H1 (cell line): ENCODE data around the gene GJB3. TPM values are rescaled to one million over a fixed set of nuclear protein-coding genes. Genes with fewer than 3 reads are reported as not detected.

Source experiments
- CTCF ChIA-PET: fragments of 300-600 bp; sonication (Branson Sonifier 250); formaldehyde crosslinking; loops from one replicate; lab custom pipeline; 2021; ENCODE audit not compliant: partially characterized antibody; lab: Charles Lee
- POLR2A ChIA-PET: fragments of 300-600 bp; sonication (Branson Sonifier 250); formaldehyde crosslinking; loops from one replicate; lab custom pipeline; 2021; ENCODE audit warnings: inconsistent platforms; ENCODE audit not compliant: partially characterized antibody; lab: Charles Lee
- DNase-seq, 2 experiments: peaks; one replicate each; pipeline versions ENCODE4 v3.0.0 to v3.0.0-alpha.2; 2010 to 2022; ENCODE audit warnings: low spot score in 2 of 2, low read depth in 1 of 2, mixed read lengths in 1 of 2
- FAIRE-seq: peaks from 2 replicates; lab custom pipeline; 2011; peaks lifted over from hg19 to GRCh38; lab: Jason Lieb, UNC
- H2AFZ ChIP-seq: 2 replicates; pipeline ENCODE4 v1.8.1; 2012; ENCODE audit warnings: low read length, inconsistent platforms
- H2AK5ac ChIP-seq: 2 replicates; pipeline ENCODE4 v1.6.1; 2013; ENCODE audit warnings: low read depth, low read length
- H2BK120ac ChIP-seq: replicated peaks from 2 replicates; pipeline ENCODE3; 2013; ENCODE audit warnings: low read depth, low read length, inconsistent platforms
- H2BK12ac ChIP-seq: 2 replicates; pipeline ENCODE4 v1.6.1; 2013; ENCODE audit warnings: low read depth, low read length
- H2BK15ac ChIP-seq: 2 replicates; pipeline ENCODE4 v1.6.1; 2013; ENCODE audit warnings: low read length
- H2BK20ac ChIP-seq: 2 replicates; pipeline ENCODE4 v1.6.1; 2013; ENCODE audit warnings: low read length
- H2BK5ac ChIP-seq: 2 replicates; pipeline ENCODE4 v1.6.1; 2013; ENCODE audit warnings: low read depth, low read length
- H3K14ac ChIP-seq: 2 replicates; pipeline ENCODE4 v1.6.1; 2013; ENCODE audit warnings: inconsistent platforms; ENCODE audit not compliant: insufficient read length
- H3K18ac ChIP-seq: 2 replicates; pipeline ENCODE4 v1.6.1; 2013; ENCODE audit warnings: low read length; ENCODE audit errors: extremely low read depth
- H3K23ac ChIP-seq: 2 replicates; pipeline ENCODE4 v1.6.1; 2013; ENCODE audit warnings: inconsistent platforms; ENCODE audit not compliant: insufficient read length
- H3K23me2 ChIP-seq: 2 replicates; pipeline ENCODE4 v1.6.1; 2013; ENCODE audit warnings: low read depth, low read length
- H3K27ac ChIP-seq: 2 replicates; pipeline ENCODE4 v1.6.1; 2011; ENCODE audit warnings: low read depth, low read length, inconsistent platforms
- H3K27me3 ChIP-seq, 4 experiments: replicated peaks in 1 of 4; 1 replicate in 1 of 4; 2 replicates in 3 of 4; pipeline versions ENCODE4 v1.6.1 to v1.8.1; 2011 to 2013; ENCODE audit warnings: low read length in 3 of 4, mild to moderate bottlenecking in 3 of 4, inconsistent platforms in 2 of 4, mixed read lengths in 2 of 4, moderate library complexity in 1 of 4; ENCODE audit not compliant: control insufficient read depth in 3 of 4, insufficient read depth in 3 of 4; ENCODE audit errors: extremely low read depth in 1 of 4
- H3K36me3 ChIP-seq, 4 experiments: 2 replicates each; pipeline versions ENCODE4 v1.6.1 to v1.8.1; 2011 to 2013; ENCODE audit warnings: mild to moderate bottlenecking in 4 of 4, low read length in 3 of 4, moderate library complexity in 2 of 4, control low read depth in 1 of 4, inconsistent platforms in 1 of 4; ENCODE audit not compliant: insufficient read depth in 4 of 4, control insufficient read depth in 2 of 4
- H3K4ac ChIP-seq: replicated peaks from 2 replicates; pipeline ENCODE3; 2013; ENCODE audit warnings: low read length, low read depth, mixed read lengths, inconsistent platforms; ENCODE audit not compliant: insufficient read length
- H3K4me1 ChIP-seq, 4 experiments: replicated peaks in 1 of 4; 1 replicate in 1 of 4; 2 replicates in 3 of 4; pipeline versions ENCODE4 v1.6.1 to v1.8.1; 2011 to 2013; ENCODE audit warnings: low read length in 3 of 4, inconsistent platforms in 2 of 4, mixed read lengths in 1 of 4; ENCODE audit not compliant: insufficient read depth in 4 of 4, control insufficient read depth in 3 of 4
- H3K4me2 ChIP-seq, 2 experiments: 2 replicates each; pipeline versions ENCODE4 v1.6.1 to v1.8.1; 2011 to 2013; ENCODE audit warnings: low read depth in 2 of 2, low read length in 2 of 2, control low read depth in 1 of 2, inconsistent platforms in 1 of 2, mild to moderate bottlenecking in 1 of 2; ENCODE audit not compliant: insufficient read depth in 1 of 2
- H3K4me3 ChIP-seq, 4 experiments: fragments of 200-600, 300-600 bp in 1 of 4; sonication (generic), shearing (Covaris generic), sonication (Bioruptor Twin) in 1 of 4; 2 replicates each; pipeline versions ENCODE4 v1.5.1 to v1.8.1; 2011 to 2016; ENCODE audit warnings: low read length in 4 of 4, low read depth in 3 of 4, control low read depth in 2 of 4, inconsistent platforms in 2 of 4, mild to moderate bottlenecking in 2 of 4, mixed read lengths in 1 of 4, moderate library complexity in 1 of 4; ENCODE audit not compliant: insufficient read depth in 2 of 4; ENCODE audit errors: extremely low read depth in 1 of 4
- H3K56ac ChIP-seq: replicated peaks from 2 replicates; pipeline ENCODE3; 2013; ENCODE audit warnings: low read depth, mild to moderate bottlenecking, mixed read lengths, low read length, inconsistent platforms; ENCODE audit not compliant: insufficient read length
- H3K79me1 ChIP-seq: 2 replicates; pipeline ENCODE4 v1.6.1; 2013; ENCODE audit warnings: low read depth, low read length, control low read depth
- H3K79me2 ChIP-seq, 2 experiments: 2 replicates each; pipeline versions ENCODE4 v1.6.1 to v1.8.1; 2012 to 2013; ENCODE audit warnings: low read length in 2 of 2, mild to moderate bottlenecking in 2 of 2, inconsistent platforms in 1 of 2; ENCODE audit not compliant: insufficient read depth in 2 of 2, control insufficient read depth in 1 of 2
- H3K9ac ChIP-seq, 4 experiments: replicated peaks in 1 of 4; 1 replicate in 1 of 4; 2 replicates in 3 of 4; pipeline versions ENCODE4 v1.6.1 to v1.8.1; 2011 to 2013; ENCODE audit warnings: low read depth in 3 of 4, low read length in 3 of 4, control low read depth in 2 of 4, mild to moderate bottlenecking in 2 of 4, moderate library complexity in 2 of 4, inconsistent platforms in 1 of 4; ENCODE audit errors: extremely low read depth in 1 of 4
- H3K9me3 ChIP-seq, 2 experiments: 2 replicates each; pipeline versions ENCODE4 v1.6.1 to v1.8.1; 2012 to 2013; ENCODE audit warnings: mild to moderate bottlenecking in 2 of 2, moderate library complexity in 2 of 2, control low read depth in 1 of 2, inconsistent platforms in 1 of 2, low read depth in 1 of 2, low read length in 1 of 2, mixed read lengths in 1 of 2; ENCODE audit not compliant: insufficient read depth in 2 of 2
- H4K20me1 ChIP-seq, 2 experiments: replicated peaks in 1 of 2; 2 replicates each; pipeline versions ENCODE3 to v1.8.1; 2011 to 2013; ENCODE audit warnings: inconsistent platforms in 2 of 2, low read length in 2 of 2, mild to moderate bottlenecking in 1 of 2; ENCODE audit not compliant: insufficient read depth in 2 of 2, control insufficient read depth in 1 of 2
- H4K5ac ChIP-seq: 2 replicates; pipeline ENCODE4 v1.6.1; 2013; ENCODE audit warnings: low read length, low read depth, mixed read lengths, inconsistent platforms; ENCODE audit not compliant: insufficient read length
- H4K8ac ChIP-seq: 2 replicates; pipeline ENCODE4 v1.8.0; 2013; ENCODE audit warnings: mild to moderate bottlenecking, moderate library complexity, low read length, inconsistent platforms; ENCODE audit not compliant: insufficient read depth; ENCODE audit errors: extremely low read depth
- H4K91ac ChIP-seq: replicated peaks from 2 replicates; pipeline ENCODE3; 2013; ENCODE audit warnings: low read length, mixed read lengths, inconsistent platforms; ENCODE audit not compliant: insufficient read length
- GTF2F1 ChIP-seq: IDR thresholded peaks from 2 replicates; pipeline ENCODE4 v1.6.1; 2012; ENCODE audit warnings: low read depth, low read length, improper control_type of control experiment, borderline replicate concordance
- POU5F1 ChIP-seq: IDR thresholded peaks from 2 replicates; pipeline ENCODE4 v1.6.1; 2011; ENCODE audit warnings: low read depth, mild to moderate bottlenecking, low read length, moderate library complexity
- RNF2 ChIP-seq: fragments of 200-900, 300-1000 bp; sonication (generic); IDR thresholded peaks from 2 replicates; pipeline ENCODE4 v1.7.1; 2016; ENCODE audit warnings: borderline replicate concordance, low read depth, mild to moderate bottlenecking, antibody characterized with exemption, low read length; ENCODE audit not compliant: poor library complexity, severe bottlenecking; ENCODE audit errors: missing control alignments
- RXRA ChIP-seq: IDR thresholded peaks from 2 replicates; pipeline ENCODE4 v1.6.1; 2011; ENCODE audit warnings: low read depth, mild to moderate bottlenecking, low read length, moderate library complexity; ENCODE audit not compliant: insufficient read depth
- SUZ12 ChIP-seq: fragments of 200-600 bp; sonication (generic); IDR thresholded peaks from 2 replicates; pipeline ENCODE4 v1.6.1; 2012; ENCODE audit warnings: mild to moderate bottlenecking, inconsistent platforms, low read length, moderate library complexity, mixed read lengths
- TCF12 ChIP-seq: IDR thresholded peaks from 2 replicates; pipeline ENCODE4 v1.6.1; 2011; ENCODE audit warnings: low read depth, mild to moderate bottlenecking, low read length
- WGBS, 2 experiments: shearing (Covaris generic) in 1 of 2; methylation state at CpG; one replicate each; pipeline versions ENCODE4 v1.1.6 to v1.1.7; 2013 to 2015; ENCODE audit warnings: low lambda C conversion rate in 2 of 2, mixed read lengths in 2 of 2, inconsistent platforms in 1 of 2, low coverage in 1 of 2, missing lambda C conversion rate in 1 of 2; ENCODE audit not compliant: insufficient replicate concordance in 2 of 2, insufficient coverage in 1 of 2, insufficient read length in 1 of 2; ENCODE audit errors: extremely low coverage in 1 of 2, missing lambda C conversion rate in 1 of 2; 5-methylcytosine and 5-hydroxymethylcytosine counted together
- polyA plus RNA-seq, 7 experiments: library from polyadenylated mRNA; depleted of rRNA in 3 of 7; stranded (reverse) in 5 of 7; unstranded in 2 of 7; fragments of >200 nt in 5 of 7; fragments of 200-250 nt in 2 of 7; gene quantifications; 1 replicate in 5 of 7; 2 replicates in 1 of 7; 4 replicates in 1 of 7; pipeline versions ENCODE4 v1.2.1 to v1.2.3, GENCODE V29; 2011 to 2013; ENCODE audit warnings: missing spikeins in 2 of 7, mixed read lengths in 2 of 7
- total RNA-seq: library from RNA; stranded (reverse); fragmentation: NEBNext Ultra II Directional; extraction: Animal tissue kit (Norgen Biotek cat#: 25700); gene quantifications from 2 replicates; pipeline ENCODE4 v1.2.1, GENCODE V29; 2021

The GJB3 gene
- total and polyA plus RNA-seq, 2 of the 8 experiments (the other 6 are each of a cell fraction or from before 2014, with no cell fraction given), result 0.93 to 1.6 TPM

DNA sequence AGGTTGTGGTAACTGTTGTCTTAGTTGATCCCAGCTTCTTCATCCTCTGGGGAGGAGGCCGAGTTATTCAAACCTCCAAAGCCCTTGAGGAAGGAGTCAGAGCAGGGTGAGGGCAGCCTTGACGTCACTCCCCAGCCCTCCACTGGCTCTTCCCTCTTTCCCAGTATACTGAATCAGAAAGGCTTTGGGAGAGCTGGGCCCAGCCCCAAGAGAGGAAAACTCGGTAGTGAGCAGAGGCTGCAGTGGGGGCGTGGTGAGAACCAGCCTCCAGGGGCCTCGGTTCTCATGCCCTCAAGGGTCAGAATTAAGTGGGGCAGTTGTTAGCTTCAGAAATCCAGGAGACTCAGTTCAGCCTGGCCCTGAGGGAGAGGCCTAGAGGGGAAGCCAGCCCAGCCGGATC lies 10.0 kb downstream of the GJB3 start:
- H4K20me1 ChIP-seq, result no peaks in the 10 kb centered on the region

More for the DNA sequence above, 10.0 kb downstream of the GJB3 start:
- H2AFZ ChIP-seq, result no peak overlapping the region
- DNase-seq, result no peak
- 89% methylated on average over 5 of the region's 6 CpGs; no CpG with 5 or more reads in 1 of the 2 experiments for WGBS, 2 experiments
- no peaks in the 10 kb centered on the region for H3K79me2 ChIP-seq
- no peak overlapping the region for H2BK120ac ChIP-seq
- peaks cover 0 to 4% (median 3%) of the 10 kb centered on the region in 4 experiments; a peak in 4 of 7 replicates for H3K4me1 ChIP-seq
- FAIRE-seq, result no peak
- H3K56ac ChIP-seq, result no peak overlapping the region
- H2BK15ac ChIP-seq, result no peak overlapping the region
- no peak overlapping the region for H3K18ac ChIP-seq
- no peaks in the 10 kb centered on the region for H3K79me1 ChIP-seq
- no peak overlapping the region for H3K4me2 ChIP-seq
- H4K91ac ChIP-seq, result no peak overlapping the region
- no peak overlapping the region for H2BK20ac ChIP-seq
- no peak overlapping the region for H3K4me3 ChIP-seq
- CTCF ChIA-PET, result interaction anchor here (0.6 to 12.6 kb wide), 9 partner anchors 10 to 406 kb away, joined by 3 to 230 read pairs (median 3); partner anchors contain the start of genes GJB3 and SMIM12
- no peak overlapping the region for H4K8ac ChIP-seq
- H3K36me3 ChIP-seq, result no peaks in the 10 kb centered on the region
- peaks cover 0 to 13% (median 10%) of the 10 kb centered on the region in 4 experiments; a peak in 4 of 7 replicates for H3K27me3 ChIP-seq
- TF ChIP-seq TCF12, result no peak
- no peak for TF ChIP-seq POU5F1
- TF ChIP-seq RXRA, result no peak
- TF ChIP-seq SUZ12, result no peak
- TF ChIP-seq RNF2, result no peak
- no peak for TF ChIP-seq GTF2F1
- TF ChIP-seq, all 59 proteins: peak for 0
- Histone ChIP-seq H2BK5ac (no peak overlapping the region), H3K9me3 (no peaks in the 10 kb centered on the region), H3K27ac (no peak overlapping the region), H3K9ac (no peak overlapping the region), H4K5ac (no peak overlapping the region), H3K23ac (no peak overlapping the region), H3K4ac (no peak overlapping the region), H2AK5ac (no peak overlapping the region), H3K23me2 (no peaks in the 10 kb centered on the region; the same call in 1 of the 2 replicates), H2BK12ac (no peak overlapping the region), H3K14ac (no peak overlapping the region)
- POLR2A ChIA-PET, result no interaction called here
